ENCODE measurements around the gene SLITRK3.
A peak's percentile ranks its signal among the peaks of the same experiment; 100 is the strongest.

Gene SLITRK3, protein sequence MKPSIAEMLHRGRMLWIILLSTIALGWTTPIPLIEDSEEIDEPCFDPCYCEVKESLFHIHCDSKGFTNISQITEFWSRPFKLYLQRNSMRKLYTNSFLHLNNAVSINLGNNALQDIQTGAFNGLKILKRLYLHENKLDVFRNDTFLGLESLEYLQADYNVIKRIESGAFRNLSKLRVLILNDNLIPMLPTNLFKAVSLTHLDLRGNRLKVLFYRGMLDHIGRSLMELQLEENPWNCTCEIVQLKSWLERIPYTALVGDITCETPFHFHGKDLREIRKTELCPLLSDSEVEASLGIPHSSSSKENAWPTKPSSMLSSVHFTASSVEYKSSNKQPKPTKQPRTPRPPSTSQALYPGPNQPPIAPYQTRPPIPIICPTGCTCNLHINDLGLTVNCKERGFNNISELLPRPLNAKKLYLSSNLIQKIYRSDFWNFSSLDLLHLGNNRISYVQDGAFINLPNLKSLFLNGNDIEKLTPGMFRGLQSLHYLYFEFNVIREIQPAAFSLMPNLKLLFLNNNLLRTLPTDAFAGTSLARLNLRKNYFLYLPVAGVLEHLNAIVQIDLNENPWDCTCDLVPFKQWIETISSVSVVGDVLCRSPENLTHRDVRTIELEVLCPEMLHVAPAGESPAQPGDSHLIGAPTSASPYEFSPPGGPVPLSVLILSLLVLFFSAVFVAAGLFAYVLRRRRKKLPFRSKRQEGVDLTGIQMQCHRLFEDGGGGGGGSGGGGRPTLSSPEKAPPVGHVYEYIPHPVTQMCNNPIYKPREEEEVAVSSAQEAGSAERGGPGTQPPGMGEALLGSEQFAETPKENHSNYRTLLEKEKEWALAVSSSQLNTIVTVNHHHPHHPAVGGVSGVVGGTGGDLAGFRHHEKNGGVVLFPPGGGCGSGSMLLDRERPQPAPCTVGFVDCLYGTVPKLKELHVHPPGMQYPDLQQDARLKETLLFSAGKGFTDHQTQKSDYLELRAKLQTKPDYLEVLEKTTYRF

DNA sequence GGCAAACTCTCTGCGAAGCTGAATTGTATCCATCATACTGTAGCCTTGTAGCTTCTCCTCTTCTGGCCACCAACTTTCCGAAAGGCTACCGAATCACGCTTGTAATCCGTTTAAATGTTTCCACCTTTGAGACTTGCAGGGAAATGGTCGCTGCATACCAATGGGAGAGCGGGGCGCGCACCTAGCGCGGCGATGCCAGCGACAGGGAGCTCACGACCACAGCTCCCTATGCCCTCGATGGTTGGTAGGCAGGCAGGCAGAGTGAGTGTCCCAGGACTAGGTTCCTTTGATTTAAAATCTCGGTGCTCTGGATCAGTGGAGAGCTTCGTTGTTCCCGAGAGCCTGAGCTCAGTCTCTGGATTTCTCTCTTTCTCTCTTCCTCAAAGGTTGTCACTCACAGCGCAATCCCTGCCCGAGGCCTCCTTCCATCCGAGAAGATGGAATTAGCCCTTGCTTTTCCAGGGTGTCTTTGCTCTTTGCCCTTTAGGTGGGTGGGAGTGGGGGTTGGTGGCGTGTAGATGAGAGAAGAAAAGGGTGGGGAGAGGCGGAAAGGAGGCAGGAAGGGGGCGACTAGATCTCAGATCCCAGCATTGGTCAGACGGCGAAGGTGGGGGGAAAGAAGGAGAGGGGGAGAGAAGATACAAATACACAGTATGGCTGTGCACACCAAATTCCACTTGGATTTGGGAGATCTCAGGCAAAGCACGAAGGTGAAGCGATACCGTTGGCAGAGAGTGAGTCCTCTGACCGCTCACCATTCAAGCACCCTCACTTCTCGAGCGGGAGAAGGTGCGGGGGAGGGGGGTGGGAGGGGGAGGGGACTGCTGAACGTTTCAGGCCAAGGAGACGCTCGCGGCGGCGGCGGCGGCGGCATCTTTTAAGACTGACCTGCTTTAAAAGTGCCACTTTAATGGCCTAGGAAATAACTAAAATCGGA, at the start of gene SLITRK3:
Gene SLITRK3 (minus strand): TSS at position 745 of the 937 bp plus-strand sequence. CDS start 5,554 bp downstream, outside the sequence.
- DNase-seq, result no peak

DNA sequence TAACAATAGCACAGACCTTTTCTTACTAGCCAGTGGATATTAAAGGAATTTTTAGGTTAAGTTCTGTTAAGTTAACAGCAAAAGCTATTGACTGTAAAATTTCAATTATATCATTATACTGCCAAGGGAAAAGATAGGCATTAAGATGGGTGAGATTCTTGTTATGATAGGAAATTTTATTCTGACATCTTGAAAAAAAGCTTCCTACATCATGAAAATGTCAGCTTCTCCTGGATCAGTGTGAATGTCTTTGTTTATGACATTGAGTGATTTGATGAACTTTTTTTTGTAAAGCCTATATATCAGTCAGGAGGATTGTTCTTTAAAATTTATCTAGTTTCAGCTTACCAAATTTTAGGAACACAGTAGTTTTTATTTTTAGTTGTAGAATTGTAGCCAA, 47.4 kb upstream of the SLITRK3 start:
- DNase-seq, result no peak

DNA sequence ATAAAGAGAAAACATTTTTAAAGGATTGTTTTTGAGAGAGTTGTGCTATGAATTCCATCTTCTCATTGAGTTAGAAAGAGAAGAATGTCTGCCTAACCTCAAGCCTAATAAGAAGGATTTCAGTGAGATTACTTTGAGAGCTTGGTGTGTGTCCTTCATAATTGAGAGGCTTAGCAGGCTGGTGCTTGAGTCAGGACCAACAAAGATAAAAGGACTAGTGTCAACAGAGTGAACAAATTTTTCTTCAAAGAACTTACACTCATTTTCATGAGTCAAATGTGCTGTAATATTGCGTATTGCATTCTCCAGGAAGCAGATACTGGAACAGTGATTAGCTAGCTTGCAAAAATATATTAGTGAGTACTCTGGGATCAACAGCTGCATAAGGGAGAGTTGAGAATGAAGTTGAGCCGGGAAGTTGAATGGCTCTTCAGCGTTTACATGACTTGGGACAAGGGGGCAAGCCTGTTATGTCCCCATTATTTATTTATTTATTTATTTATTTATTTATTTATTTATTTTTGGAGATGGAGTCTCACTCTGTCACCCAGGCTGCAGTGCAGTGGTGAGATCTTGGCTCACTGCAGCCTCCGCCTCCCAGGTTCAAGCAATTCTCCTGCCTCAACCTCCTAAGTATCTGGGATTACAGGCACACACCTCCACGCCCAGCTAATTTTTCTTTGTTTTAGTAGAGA, 37.5 kb upstream of the SLITRK3 start:
- DNase-seq, result no peak

DNA sequence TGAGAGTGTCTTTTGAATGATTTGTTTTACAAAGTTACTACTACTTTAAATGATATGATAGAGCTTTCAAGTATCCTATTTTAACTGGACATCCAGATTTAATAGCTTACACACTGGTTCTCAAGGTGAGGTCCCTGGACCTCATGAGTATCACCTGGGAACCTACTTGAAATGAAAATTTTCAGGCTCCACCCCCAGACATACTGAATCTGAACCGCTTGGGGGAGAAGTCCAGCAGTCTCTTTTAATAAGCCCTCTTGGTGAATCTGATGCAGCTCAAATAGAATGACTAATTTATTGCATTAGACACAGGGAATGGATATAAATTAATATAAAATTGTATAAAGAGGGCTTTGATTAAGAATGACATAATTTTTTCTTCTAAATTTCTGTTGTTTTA, 29.4 kb upstream of the SLITRK3 start:
- no peak for DNase-seq

DNA sequence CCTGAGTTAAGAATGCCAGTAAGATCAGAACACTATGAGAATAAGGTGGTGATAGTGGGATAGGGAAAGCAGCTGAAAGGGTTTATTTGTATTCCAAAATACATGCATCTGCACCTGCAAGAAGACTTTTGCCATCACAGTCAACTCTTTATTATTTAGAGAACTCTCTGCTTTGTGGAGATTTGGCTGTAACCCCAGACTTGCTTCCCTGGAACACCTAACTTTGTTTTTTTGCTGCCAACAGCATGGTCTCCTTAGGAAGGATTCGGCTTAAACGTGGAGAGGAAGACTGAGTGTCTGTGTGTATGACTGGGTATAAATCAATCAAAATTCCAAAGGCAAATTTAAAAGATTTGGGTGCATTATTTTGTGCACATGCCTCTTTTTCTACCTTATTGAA, 21.6 kb upstream of the SLITRK3 start:
- DNase-seq, result no peak

DNA sequence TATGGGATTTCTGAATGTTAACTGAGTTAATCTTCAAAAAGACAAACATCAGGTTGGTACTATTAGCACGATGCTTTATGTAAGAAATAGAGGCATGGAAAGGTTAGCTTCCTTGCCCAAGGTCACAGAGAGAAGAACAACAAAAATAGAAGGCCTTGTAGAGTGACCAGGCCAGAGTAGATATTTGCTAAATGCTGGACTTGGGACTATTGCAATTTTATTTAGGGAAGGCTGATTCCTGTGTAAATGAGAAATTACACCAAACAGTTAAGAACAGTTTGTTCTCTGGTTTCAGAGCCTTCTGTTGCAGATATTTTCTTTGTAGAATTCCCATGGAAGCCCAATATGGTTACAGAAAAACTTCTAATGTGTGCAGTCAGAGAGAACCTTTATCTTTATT, 16.4 kb upstream of the SLITRK3 start:
- DNase-seq, result no peak

DNA sequence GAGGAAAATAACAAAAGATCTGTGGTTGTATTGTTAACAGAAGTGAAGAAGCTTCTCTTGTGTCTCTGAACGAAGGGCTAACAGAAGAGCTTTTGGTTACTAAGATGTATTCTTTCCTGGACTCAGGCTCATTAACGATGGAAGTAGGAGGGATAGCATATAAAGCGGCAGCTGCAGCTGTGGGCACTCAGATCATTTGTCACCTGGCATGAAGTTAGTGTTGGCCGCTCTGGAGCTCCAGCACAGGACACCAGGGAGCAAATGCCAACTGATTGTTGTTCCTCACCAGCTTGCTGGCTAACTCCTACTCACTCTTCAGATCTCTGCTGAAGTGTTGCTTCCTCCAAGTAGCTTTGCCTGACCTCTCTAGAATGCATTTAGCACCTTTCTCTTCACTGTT, 15.5 kb upstream of the SLITRK3 start:
- DNase-seq, result no peak

DNA sequence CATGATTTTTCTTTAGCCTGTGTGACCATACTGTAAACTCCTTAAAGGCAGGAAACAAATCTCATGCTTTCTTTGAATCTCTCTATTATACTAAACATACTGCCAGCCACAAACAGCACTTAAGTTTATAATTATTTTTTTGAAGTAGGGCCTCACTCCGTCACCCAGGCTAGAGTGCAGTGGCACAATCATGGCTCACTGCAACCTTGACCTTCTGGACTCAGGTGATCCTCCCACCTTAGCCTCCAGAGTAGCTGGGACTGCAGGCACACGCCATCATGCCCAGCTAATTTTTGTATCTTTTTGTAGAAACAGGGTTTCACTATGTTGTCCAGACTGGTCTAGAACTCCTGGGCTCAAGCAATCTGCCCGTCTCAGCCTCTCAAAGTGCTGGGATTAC, 14.5 kb upstream of the SLITRK3 start:
- DNase-seq, result no peak

DNA sequence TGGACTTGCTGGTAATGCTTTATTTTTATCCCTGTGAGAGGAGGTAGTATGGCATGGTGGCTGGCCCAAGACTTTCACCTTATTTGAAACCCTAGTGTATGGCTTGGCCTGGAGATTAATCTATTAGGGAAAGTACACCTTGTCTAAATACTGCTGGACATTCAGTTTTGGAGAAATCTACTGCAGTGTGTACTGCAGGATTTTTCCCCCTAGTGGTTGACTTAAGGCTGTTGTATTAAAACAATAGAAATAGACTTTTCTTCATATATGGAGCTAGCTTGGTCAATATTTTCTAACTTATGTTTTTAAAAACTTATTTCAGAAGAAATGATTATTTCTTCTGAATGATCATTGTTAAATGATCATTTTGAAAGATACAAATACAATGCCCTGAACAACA, 13.9 kb upstream of the SLITRK3 start:
- no peak for DNase-seq

DNA sequence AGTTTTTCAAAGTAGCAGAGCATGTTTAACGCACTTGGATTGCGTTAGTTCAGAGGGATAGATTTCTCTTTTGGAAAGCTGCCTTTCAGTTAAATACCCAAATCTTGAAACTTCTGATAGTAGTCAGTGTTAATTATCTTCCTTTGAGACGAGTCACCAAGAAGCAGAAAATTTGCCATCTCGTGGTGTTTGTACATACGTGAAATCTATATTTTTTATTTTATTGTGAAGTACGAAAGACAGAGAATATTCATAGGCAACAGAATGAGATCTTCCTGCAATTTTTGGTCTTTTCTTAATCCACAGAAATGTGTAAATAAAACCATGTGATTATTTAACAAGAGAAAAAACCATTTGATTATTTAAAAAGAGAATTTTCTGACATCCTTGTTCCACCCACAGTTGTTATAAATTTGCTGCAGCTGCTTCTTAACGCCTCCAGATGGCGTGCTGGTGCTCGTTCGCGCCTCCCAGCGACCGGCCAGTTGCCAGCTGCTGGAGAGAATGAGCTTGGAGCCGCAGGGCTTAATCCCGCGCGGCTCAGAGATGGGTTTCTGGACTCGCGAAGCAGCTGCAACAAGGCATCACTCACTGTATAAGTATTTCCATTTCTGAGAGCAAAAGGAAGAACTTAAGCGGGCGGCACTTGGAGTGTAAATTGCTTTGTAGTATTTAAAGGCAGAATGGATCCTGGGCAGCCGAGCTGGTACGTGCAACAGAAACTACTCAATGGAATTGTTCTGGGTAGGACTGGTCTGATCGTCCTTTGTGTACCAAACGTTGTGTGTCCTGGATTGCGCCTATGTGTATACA, 10.5 kb upstream of the SLITRK3 start:
- peak; percentile 59 for DNase-seq

DNA sequence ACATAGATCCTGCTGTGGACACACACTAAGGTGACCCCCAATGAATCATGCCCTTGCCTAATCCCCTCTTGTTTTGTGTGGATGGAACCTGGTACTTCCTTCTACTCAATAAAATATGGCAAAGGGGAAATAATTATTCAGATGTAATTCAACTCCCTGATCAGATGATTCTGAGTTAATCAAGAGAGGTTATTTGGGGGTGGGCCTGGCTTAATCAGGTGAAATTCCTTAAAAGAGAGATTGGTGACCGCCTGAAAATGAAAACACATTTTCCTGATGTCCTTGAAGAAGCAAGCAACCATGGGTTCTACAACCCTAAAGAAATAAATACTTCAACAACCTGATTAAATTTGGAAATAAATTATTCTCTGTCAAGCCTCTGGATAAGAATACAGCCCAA, 8.3 kb upstream of the SLITRK3 start:
- DNase-seq, result no peak

DNA sequence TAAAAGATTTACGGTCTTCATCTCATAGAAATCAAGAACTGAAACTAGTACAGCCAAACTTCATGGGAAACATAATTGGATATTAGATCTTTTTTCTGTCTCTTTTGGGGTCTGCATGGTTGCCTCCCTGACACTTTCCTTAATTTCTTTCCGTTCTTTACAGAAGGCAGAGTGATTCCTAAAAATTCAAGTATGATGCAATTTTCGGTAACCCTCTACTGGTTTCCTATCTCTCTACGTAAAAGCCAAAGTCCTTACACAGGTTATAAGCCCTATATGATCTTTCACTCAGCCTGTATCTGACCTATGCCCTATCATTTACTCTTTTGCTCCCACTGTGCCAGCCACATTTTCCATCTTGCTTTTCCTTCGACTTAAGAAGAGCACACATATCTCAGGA, 6.8 kb upstream of the SLITRK3 start:
- no peak for DNase-seq

DNA sequence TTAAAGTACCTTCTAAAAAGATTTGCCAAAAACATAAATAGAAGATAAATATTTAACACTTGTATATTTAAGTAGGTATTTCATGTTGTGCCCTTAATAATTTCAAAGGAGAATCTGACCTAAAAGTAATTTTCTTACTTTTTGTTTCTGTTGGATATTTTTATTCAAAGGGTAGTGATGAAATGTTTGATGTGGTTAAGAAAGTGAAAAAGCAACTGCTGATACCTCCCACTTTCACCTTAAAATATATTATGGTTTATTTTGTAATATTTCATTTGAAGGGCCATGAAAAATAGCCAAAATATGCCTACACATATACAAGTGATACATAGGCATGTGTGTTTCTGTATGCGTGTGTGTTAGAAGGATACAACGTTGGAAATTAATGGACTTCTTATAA, 5.8 kb upstream of the SLITRK3 start:
- DNase-seq, result no peak

DNA sequence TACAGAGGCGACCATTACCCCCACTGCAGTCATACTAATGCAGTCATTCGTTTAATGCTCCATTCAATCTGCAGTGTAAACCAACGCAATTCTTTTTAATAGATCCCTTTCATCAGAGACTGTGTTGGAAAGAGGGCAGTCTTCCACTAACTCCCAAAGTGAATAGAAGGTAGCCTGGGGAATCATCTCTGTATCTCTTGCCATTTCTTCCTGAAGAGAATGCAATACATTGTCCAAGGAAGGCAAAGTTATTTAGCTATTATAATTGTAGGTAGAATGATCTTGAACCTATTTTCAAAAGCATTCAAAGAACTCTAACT, 1.3 kb upstream of the SLITRK3 start:
- DNase-seq, result no peak

DNA sequence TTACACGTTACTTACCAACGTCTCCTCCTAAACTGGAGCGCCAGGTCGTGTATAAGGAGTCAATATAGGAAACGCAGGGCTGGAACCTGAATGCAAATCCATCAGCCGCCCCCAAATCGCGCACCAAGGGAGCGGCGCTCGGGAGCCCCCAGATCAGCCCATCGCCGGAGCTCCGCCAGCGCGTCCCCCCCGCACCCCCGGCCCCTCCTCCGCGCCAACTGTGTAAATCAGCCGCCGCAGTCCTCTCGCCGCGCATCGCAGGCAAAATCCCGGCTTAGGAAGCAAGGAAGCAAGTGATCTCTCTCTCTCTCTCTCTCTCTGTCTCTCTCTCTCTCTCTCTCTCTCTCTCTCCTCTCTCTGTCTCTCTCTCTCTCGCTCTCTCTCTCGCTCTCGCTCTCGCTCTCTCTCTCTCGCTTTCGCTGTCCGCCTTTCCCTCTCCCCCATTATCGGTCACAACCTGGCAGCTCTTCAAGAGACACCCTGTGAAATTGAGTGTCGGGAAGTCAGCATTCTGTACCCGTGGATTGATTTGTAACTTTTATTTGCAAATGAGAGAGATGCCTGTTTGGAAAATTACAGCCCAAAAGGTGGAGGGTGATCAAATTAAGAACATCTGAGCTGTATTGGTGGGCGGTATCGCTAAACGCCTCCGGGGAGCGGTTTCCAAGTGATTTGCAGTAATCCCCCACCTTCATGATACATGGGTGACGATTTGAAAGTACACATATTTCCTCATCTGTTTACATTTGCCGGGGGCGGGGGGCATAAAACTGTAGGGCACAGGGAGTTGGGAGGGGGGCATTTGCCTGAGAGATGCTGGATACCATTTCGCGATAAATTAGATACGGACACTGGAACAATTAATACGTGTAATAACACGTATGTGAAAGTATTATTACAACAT, 645 bp upstream of the SLITRK3 start:
- no peak for DNase-seq

DNA sequence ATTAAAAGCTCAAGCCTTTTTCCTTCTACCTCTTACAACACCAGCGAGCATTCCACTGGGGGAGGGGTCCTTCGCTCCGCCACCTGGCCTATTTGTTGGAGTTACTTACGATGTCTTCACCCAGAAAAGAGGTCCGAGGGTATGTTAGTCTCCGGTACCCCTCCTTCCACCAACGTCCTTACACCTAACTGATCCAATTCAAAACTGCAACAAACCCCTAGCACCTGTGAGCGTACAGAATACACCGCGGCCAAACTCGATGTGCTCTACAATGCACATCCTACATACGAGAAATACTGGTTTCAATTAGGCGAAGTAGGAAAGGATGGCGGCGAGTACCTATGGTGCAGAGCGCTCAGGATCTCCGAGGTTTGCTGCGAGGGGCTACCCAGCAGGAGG, 944 bp downstream of the SLITRK3 start:
- DNase-seq, result no peak

DNA sequence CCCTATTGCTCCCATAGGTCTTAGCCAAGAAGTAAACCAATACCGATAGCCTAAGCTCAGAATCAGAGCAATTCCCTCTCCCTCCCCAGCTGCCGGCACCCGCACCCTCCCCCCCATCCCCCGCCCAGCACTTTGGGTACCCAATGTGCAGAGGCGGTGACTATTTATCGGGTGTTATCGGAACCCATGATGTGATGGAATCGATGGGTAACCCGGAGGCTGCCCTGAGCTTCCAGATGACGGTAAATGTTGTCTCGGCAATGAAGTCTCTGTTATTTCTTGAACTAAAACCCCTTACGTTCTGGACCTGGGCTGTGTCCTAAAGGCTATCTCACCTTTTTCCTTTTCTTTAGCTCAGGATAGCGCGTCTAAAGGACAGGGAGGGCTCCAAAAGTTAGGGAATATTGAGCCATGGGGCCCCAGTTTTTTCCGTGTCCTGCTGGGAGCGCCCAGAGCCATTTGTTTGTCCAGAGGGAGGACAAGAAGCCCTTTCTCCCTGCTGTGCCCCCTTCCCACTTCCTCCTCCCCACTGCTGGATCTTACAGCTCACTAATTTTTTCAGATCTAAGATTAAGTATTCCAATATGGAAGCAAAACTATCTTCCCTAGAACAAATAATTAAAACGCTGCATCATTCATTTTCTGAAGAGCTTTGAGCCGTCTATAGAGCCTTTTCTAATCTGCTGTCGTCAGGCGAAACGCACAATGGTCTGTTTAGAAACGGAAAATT, 1.5 kb downstream of the SLITRK3 start:
- no peak for DNase-seq

DNA sequence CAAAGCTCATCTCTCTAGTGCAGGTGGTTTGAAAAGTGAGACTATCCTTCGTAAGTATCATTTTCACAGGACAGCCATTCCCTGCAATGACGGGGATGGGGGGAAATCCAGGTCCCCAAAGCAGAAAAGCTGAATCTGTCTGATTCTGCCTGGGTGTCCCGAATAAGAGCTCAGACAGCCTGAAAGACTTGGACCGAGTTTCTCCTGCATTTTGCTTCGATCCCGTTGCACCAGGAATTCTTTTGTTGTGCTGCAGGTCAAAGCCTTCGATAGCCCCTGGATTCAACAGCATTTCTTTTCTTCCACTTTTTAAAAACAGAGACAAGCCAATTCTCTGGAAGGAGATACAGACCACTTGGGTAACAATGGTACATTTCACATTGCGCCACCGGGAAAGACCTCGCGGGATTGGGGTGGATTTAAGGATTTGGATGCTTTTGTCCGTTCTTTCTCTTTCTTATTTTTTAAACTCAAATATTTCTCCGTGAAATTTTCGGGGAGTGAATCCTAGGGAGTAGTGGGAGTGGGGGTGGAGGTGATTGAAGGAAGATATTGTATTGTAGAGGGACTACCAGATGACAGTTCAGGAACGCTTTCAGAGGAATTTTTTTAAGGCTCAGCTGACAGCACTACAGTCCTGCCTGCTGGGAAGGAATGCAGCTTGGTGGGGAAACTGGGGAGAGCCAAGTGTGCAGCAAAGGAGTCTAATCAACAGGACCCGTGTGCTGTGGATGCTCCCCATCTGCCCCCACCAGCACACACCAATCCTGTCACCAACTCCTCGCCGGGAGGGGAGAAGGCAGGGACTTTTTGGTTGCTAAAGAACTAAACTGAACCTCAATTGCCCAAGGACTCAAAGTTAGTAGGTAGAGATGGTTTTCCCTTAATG, 2.6 kb downstream of the SLITRK3 start:
- DNase-seq, result no peak
